Endothelial cell of umbilical vein (primary cell): ENCODE measurements around the gene CFL1. TPM values are rescaled to one million over a fixed set of nuclear protein-coding genes. Genes with fewer than 3 reads are reported as not detected.

Experiments
- BruUV-seq: library from RNA; stranded (reverse); fragments of 400-500 nt; replicated peaks from 2 replicates; lab custom pipeline; 2021; lab: Mats Ljungman, UMichigan
- CTCF ChIA-PET: fragments of 300-600, 350-600 bp; sonication (Branson Sonifier 250); formaldehyde crosslinking; loops from one replicate; lab custom pipeline; 2021; ENCODE audit warnings: antibody characterized with exemption, inconsistent platforms; lab: Charles Lee
- POLR2A ChIA-PET: fragments of 300-600, 350-600 bp; sonication (Branson Sonifier 250); formaldehyde crosslinking; loops from one replicate; lab custom pipeline; 2021; ENCODE audit warnings: antibody characterized with exemption, inconsistent platforms; lab: Charles Lee
- DNase-seq: peaks from one replicate; pipeline ENCODE4 v3.0.0-alpha.2; 2011; ENCODE audit warnings: low read depth, low spot score
- FAIRE-seq: peaks from 2 replicates; lab custom pipeline; 2011; peaks lifted over from hg19 to GRCh38; lab: Jason Lieb, UNC
- H2AFZ ChIP-seq: 2 replicates; pipeline ENCODE4 v1.6.0; 2012; ENCODE audit warnings: low read depth, low read length, control low read depth, inconsistent platforms
- H3K27ac ChIP-seq: 2 replicates; pipeline ENCODE4 v1.5.1; 2011; ENCODE audit warnings: low read depth, mild to moderate bottlenecking, control low read depth, low read length, moderate library complexity; ENCODE audit not compliant: insufficient read depth
- H3K27me3 ChIP-seq, 2 experiments: 2 replicates each; pipeline versions ENCODE4 v1.6.0 to v1.6.1; 2011; ENCODE audit warnings: low read length in 2 of 2, mixed read lengths in 1 of 2; ENCODE audit not compliant: control insufficient read depth in 2 of 2, insufficient read depth in 2 of 2
- H3K36me3 ChIP-seq, 2 experiments: 2 replicates in 1 of 2; 3 replicates in 1 of 2; pipeline ENCODE4 v1.5.1; 2011; ENCODE audit warnings: low read length in 2 of 2, mild to moderate bottlenecking in 1 of 2, moderate library complexity in 1 of 2; ENCODE audit not compliant: control insufficient read depth in 2 of 2, insufficient read depth in 2 of 2; ENCODE audit errors: extremely low read depth in 1 of 2
- H3K4me1 ChIP-seq: 3 replicates; pipeline ENCODE4 v1.5.1; 2011; ENCODE audit warnings: mild to moderate bottlenecking, low read length; ENCODE audit not compliant: control insufficient read depth, insufficient read depth; ENCODE audit errors: extremely low read depth
- H3K4me2 ChIP-seq: 2 replicates; pipeline ENCODE4 v1.6.1; 2011; ENCODE audit warnings: low read length, control low read depth, mixed read lengths; ENCODE audit not compliant: insufficient read depth
- H3K4me3 ChIP-seq, 3 experiments: fragments of 200-600 bp in 1 of 3; sonication (generic), shearing (Covaris generic) in 1 of 3; replicated peaks in 1 of 3; 2 replicates each; pipeline ENCODE4 v1.5.1; 2011 to 2016; ENCODE audit warnings: control low read depth in 3 of 3, low read length in 3 of 3, mild to moderate bottlenecking in 2 of 3, inconsistent platforms in 1 of 3, low read depth in 1 of 3, moderate library complexity in 1 of 3; ENCODE audit not compliant: insufficient read depth in 1 of 3
- H3K79me2 ChIP-seq: 2 replicates; pipeline ENCODE4 v1.6.0; 2012; ENCODE audit warnings: low read length, inconsistent platforms; ENCODE audit not compliant: control insufficient read depth, insufficient read depth
- H3K9ac ChIP-seq: replicated peaks from 2 replicates; pipeline ENCODE3; 2011; ENCODE audit warnings: low read length, control low read depth; ENCODE audit not compliant: insufficient read depth; ENCODE audit errors: extremely low read depth
- H3K9me1 ChIP-seq: replicated peaks from 3 replicates; pipeline ENCODE4 v1.6.0; 2011; ENCODE audit warnings: mild to moderate bottlenecking, low read length; ENCODE audit not compliant: control insufficient read depth, insufficient read depth; ENCODE audit errors: extremely low read depth
- H3K9me3 ChIP-seq: replicated peaks from 2 replicates; pipeline ENCODE4 v1.5.1; 2012; ENCODE audit warnings: low read length, inconsistent platforms; ENCODE audit not compliant: control insufficient read depth, insufficient read depth
- H4K20me1 ChIP-seq: replicated peaks from 2 replicates; pipeline ENCODE3; 2011; ENCODE audit warnings: mild to moderate bottlenecking, low read length; ENCODE audit not compliant: control insufficient read depth, insufficient read depth; ENCODE audit errors: extremely low read depth
- EZH2 ChIP-seq: IDR thresholded peaks from 2 replicates; pipeline ENCODE4 v1.6.1; 2012; ENCODE audit warnings: borderline replicate concordance, low read depth, mild to moderate bottlenecking, moderate library complexity, low read length, inconsistent platforms; ENCODE audit not compliant: severe bottlenecking
- FOS ChIP-seq: IDR thresholded peaks from 2 replicates; pipeline ENCODE4 v1.6.1; 2011; ENCODE audit warnings: mild to moderate bottlenecking, low read length, moderate library complexity, borderline replicate concordance; ENCODE audit not compliant: insufficient read depth
- GATA2 ChIP-seq: IDR thresholded peaks from 2 replicates; pipeline ENCODE4 v1.7.0; 2011; ENCODE audit warnings: low read depth, mild to moderate bottlenecking, moderate library complexity, mixed read lengths, low read length; ENCODE audit not compliant: insufficient read length, insufficient read depth
- JUN ChIP-seq: IDR thresholded peaks from 2 replicates; pipeline ENCODE4 v1.6.1; 2011; ENCODE audit warnings: borderline replicate concordance, low read depth; ENCODE audit not compliant: insufficient read length, insufficient read depth
- MYC ChIP-seq: IDR thresholded peaks from one replicate; pipeline ENCODE4 v1.6.1; 2011; ENCODE audit warnings: mild to moderate bottlenecking, low read depth, low read length
- POLR2AphosphoS5 ChIP-seq: IDR thresholded peaks from 2 replicates; pipeline ENCODE4 v1.6.1; 2012; ENCODE audit warnings: low read depth, mild to moderate bottlenecking, control low read depth, low read length, moderate library complexity; ENCODE audit not compliant: insufficient read depth
- dilution Hi-C: fragments of 300-500 bp; cut with MboI; formaldehyde crosslinking; loops from one replicate; pipeline ENCODE4 v1.15.0; 2019; ENCODE audit warnings: low sequenced_read_pairs; ENCODE audit not compliant: extremely low pct_ligation_motif_present
- intact Hi-C: fragments of 100-400 bp; cut with micrococcal nuclease; formaldehyde crosslinking; loops from one replicate; pipeline ENCODE4 v1.10.0; 2022
- polyA plus RNA-seq, 4 experiments: library from polyadenylated mRNA; depleted of rRNA in 3 of 4; stranded (reverse) in 3 of 4; unstranded in 1 of 4; fragments of >200 nt; gene quantifications; 2 replicates each; pipeline versions ENCODE4 v1.2.1 to v1.2.3, GENCODE V29; 2011 to 2012; ENCODE audit warnings: missing spikeins in 1 of 4
- total RNA-seq: library from RNA; stranded (reverse); gene quantifications from 2 replicates; pipeline ENCODE4 v1.2.3, GENCODE V29; 2021
- TF ChIP-seq, protein P1 (sequence below), 2 donors: IDR thresholded peaks; 1 replicate in 1 of 2; 2 replicates in 1 of 2; pipeline ENCODE4 v1.5.1; 2011; ENCODE audit warnings: low read length in 2 of 2, mild to moderate bottlenecking in 2 of 2, moderate library complexity in 2 of 2, control low read depth in 1 of 2, inconsistent platforms in 1 of 2, low read depth in 1 of 2; ENCODE audit not compliant: insufficient read depth in 1 of 2; ENCODE audit errors: extremely low read depth in 1 of 2
- TF ChIP-seq, protein P2 (sequence below): IDR thresholded peaks from 2 replicates; pipeline ENCODE4 v1.6.1; 2011; ENCODE audit not compliant: insufficient read depth, insufficient read length

Gene CFL1
- total and polyA plus RNA-seq, 2 donors (not counting 3 experiments of a cell fraction or from before 2014, with no cell fraction given) = 1,844 to 2,403 TPM

DNA sequence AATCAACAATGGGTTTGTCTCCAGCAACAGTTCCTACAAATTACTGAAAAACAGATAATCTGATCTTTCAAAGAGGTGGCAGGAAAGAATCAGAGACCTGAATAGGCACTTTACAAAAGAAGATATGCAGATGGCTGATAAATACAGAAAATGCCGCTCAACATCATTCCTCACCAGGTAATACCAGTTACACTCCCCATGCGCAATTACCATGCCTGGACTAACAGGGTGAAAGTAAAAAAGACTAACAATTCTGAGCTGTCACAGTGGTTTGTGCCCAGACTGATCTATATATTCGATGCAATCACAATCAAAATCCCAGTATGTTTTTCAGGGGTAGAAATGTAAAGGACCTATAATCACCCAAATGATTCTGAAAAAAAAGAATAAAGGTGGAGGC lies 14.2 kb downstream of the CFL1 start:
- Histone ChIP-seq H3K27me3 (no peaks in the 10 kb centered on the region), H4K20me1 (no peaks in the 10 kb centered on the region), H3K9ac (no peak overlapping the region), H2AFZ (no peak overlapping the region), H3K36me3 (no peaks in the 10 kb centered on the region), H3K4me3 (no peak overlapping the region), H3K4me2 (no peak overlapping the region), H3K27ac (no peak overlapping the region), H3K9me3 (no peaks in the 10 kb centered on the region), H3K4me1 (no peaks in the 10 kb centered on the region), H3K9me1 (no peaks in the 10 kb centered on the region), H3K79me2 (no peaks in the 10 kb centered on the region)
- POLR2A ChIA-PET = no interaction called here
- BruUV-seq = no TSS peak
- no peak for TF ChIP-seq FOS
- TF ChIP-seq, protein P1, sequence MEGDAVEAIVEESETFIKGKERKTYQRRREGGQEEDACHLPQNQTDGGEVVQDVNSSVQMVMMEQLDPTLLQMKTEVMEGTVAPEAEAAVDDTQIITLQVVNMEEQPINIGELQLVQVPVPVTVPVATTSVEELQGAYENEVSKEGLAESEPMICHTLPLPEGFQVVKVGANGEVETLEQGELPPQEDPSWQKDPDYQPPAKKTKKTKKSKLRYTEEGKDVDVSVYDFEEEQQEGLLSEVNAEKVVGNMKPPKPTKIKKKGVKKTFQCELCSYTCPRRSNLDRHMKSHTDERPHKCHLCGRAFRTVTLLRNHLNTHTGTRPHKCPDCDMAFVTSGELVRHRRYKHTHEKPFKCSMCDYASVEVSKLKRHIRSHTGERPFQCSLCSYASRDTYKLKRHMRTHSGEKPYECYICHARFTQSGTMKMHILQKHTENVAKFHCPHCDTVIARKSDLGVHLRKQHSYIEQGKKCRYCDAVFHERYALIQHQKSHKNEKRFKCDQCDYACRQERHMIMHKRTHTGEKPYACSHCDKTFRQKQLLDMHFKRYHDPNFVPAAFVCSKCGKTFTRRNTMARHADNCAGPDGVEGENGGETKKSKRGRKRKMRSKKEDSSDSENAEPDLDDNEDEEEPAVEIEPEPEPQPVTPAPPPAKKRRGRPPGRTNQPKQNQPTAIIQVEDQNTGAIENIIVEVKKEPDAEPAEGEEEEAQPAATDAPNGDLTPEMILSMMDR (IDR thresholded peaks at IDR 0.05; ENCODE audit: extremely low read depth in 1 of 2, insufficient read depth in 1 of 2, low read depth in 1 of 2, low read length in 2 of 2) = no peak
- TF ChIP-seq, protein P2, sequence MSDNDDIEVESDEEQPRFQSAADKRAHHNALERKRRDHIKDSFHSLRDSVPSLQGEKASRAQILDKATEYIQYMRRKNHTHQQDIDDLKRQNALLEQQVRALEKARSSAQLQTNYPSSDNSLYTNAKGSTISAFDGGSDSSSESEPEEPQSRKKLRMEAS = no peak
- TF ChIP-seq POLR2AphosphoS5 = no peak
- CTCF ChIA-PET = interaction anchor here (1.0 to 2.5 kb wide), 4 partner anchors 8 to 64 kb away, joined by 3 to 9 read pairs (median 5); partner anchors contain the start of gene AP5B1
- dilution Hi-C loops (no loop called here), intact Hi-C loops (no loop called here)
- no peak for DNase-seq
- FAIRE-seq = no peak

DNA sequence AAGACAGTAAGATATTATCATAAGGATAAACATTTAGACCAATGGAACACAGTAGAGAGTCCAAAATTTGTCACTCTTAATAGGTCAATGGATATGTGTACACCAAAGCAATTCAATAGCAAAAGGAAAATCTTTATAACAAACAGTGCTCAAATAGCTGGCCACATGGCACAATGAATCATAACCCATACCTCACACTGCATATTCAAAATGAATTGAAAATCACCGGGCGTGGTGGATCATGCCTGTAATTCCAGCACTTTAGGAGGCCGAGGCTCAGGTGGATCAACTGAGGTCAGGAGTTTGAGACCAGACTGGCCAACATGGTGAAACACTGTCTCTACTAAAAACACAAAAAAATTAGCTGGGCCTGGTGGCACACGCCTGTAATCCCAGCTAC lies 15.8 kb downstream of the CFL1 start:
- peak; percentile 42 for FAIRE-seq

More for the DNA sequence above, 15.8 kb downstream of the CFL1 start:
- no peaks in the 10 kb centered on the region for H3K9me3 ChIP-seq
- no TSS peak for BruUV-seq
- ChIA-PET CTCF (interaction anchor here (2.5 kb wide), 1 partner anchor 10 kb away, joined by 9 read pairs; no protein-coding TSS in a partner anchor), POLR2A (no interaction called here)
- H3K4me3 ChIP-seq = no peak overlapping the region
- H3K79me2 ChIP-seq = no peaks in the 10 kb centered on the region
- no peak for TF ChIP-seq EZH2
- no peak for TF ChIP-seq POLR2AphosphoS5
- TF ChIP-seq, protein P1 (IDR thresholded peaks at IDR 0.05; ENCODE audit: extremely low read depth in 1 of 2, insufficient read depth in 1 of 2, low read depth in 1 of 2, low read length in 2 of 2) = no peak
- no peak for TF ChIP-seq GATA2
- no peak for TF ChIP-seq FOS
- TF ChIP-seq JUN = no peak
- TF ChIP-seq MYC = no peak
- TF ChIP-seq, protein P2 = no peak
- no peaks in the 10 kb centered on the region for H3K4me1 ChIP-seq
- H3K36me3 ChIP-seq = no peaks in the 10 kb centered on the region
- dilution Hi-C loops (no loop called here), intact Hi-C loops (no loop called here)
- H3K9me1 ChIP-seq = no peaks in the 10 kb centered on the region
- H4K20me1 ChIP-seq = no peaks in the 10 kb centered on the region
- no peak for DNase-seq
- no peak overlapping the region for H3K27ac ChIP-seq
- H3K27me3 ChIP-seq = no peaks in the 10 kb centered on the region
- no peak overlapping the region for H2AFZ ChIP-seq
- H3K4me2 ChIP-seq = no peak overlapping the region
- H3K9ac ChIP-seq = no peak overlapping the region
